NCI-H2171 (cell line): ENCODE data around the gene PRICKLE2.

Experiments
- DNase-seq: peaks from one replicate; lab custom pipeline; 2025; lab: John Stamatoyannopoulos, UW

Gene PRICKLE2

DNA sequence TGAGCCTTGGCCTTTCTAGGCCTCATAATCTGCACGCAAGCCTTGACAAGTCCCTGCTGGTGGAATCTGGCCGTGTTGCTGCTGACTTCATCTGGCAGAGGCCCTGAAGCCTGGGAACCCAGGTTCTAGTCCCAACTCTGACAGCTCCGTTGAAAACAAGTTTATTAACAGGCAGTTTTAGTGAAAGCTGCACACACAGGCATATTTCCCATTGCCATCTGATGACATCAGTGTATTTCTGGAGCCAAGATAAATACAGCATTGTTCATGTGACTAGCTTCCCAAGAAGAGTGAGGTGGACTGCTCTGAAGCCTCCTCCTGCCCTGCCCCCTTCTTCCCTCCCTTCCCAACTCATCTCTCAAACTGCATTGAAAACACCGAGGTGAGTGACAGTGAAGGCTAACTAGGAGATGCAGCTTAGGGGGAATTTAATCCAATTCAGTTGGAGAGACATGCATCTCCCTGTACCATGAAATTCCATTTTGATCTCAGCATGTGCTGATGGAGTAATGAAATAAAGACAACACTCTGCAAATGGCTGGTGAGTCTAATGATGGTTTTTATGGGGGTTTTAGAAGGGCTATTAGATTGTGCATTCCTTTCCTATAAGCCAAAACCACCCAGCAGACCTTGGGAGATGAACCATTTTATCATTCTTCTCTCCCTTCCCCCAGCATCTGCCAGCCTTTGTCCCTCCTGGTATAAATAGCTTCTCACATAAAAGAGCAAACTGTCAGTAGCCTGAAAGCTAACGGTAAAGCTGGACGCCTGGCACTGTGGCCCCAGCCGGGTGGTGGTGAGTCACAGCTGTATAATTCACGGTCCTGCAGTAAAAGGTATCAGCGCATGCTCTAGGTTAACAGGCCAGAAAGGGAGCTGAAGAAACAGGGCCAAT, 38.0 kb downstream of the PRICKLE2 start:
- DNase-seq: no peak

DNA sequence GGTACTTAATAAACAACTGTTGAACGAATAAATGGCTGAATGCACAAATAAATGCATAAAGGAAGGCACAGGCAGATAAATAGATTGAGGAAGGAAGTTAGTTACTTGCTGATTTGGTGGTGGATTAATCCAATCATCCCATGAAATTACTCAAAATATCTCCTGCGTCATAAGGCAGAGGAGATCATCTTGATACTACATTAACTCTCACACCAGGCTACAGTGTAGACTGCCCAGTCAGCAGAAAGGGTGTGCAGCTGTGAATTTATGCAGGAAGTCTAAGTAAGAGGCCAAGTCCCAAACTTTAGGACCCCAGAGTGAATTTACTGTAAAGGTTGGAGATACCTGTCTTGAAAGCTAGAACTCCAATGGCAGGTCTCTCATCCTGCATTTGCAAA, 38.6 kb downstream of the PRICKLE2 start:
- DNase-seq: no peak

DNA sequence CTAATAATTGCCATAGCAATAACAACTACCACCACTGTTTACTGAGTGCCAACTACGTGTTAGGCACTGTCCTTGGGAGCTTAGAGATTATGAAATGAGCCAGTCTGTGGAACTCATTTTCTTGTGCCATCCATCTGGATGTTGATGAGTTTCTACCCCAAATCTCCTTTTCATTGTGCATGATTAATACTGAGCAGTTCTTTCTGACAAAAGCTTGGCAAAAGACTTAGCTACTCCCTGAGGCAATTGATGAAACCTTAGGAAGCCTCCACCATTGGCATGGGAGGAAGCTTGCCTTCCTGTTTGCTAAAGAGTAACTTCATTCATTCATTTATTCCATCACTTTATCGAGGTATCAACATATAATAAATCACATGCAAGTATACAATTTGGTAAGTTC, 39.8 kb downstream of the PRICKLE2 start:
- DNase-seq: no peak

DNA sequence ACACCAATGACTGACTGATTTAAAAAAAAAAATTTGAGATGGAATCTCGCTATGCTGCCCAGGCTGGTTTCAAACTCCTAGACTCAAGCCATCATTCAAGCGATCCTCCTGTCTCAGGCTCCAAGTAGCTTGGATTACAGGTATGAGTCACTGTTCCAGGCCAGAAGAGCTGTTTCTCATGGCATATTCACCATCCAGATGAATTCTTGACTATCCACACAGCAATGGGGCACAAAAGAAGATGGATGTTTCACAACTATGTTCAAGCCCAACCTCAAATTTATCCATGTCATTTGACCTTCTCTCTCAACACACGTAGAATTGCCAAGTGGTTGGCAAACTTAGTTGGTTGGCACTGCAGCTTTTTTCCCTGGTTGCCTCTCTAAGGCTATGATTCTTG, 40.6 kb downstream of the PRICKLE2 start:
- no peak for DNase-seq

DNA sequence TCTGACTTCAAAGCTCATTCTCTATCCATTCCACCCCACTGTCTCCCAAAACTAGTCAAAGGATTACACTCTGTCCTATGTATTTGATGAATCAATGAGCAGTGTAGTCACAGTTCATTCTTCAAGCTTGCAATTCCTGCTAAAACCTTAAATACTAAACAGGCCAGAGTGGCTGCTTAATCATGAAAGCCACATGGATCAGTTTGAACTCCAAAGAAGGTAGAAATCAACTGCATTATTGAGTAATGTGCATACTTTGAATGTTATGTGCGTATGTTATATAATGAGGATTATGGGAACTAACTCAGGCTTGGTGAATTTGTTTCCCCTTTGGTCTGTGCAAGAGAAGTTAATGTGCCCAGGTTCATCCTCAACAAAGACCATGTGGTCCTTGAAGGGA, 45.4 kb downstream of the PRICKLE2 start:
- DNase-seq: no peak

DNA sequence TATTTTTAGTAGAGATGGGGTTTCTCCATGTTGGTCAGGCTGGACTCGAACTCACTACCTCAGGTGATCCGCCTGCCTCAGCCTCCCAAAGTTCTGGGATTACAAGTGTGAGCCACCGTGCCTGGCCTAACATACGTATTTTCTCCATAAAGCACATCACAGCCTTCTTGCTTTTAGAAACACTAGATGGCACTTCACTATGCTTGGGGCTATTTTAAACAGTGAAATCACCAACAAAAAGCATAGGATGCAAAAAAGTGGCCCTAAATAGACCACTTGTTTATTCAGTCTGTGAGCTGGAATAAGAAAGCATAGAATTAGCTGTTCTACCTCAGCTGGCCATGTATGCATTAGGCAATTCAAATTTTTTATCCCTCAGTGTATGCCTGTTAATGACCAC, 46.0 kb downstream of the PRICKLE2 start:
- DNase-seq: no peak

DNA sequence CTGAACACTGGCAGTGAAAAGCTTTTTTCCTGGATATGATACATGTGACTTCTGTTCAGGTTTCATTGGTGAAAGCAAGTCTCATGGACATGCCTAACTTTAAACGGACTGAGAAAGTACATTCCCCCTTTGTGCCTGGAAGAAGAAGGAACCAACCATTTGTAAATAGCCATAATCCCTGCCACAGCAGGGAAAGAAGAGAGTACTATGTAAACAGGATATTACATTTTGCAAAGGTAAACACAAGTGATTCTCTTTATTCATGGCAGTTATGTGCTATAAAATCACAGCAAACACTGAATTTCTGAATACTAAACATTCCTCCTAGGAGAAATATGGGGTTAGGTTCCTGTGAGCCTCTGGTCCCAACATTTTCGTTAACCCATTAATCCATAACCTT, 46.8 kb downstream of the PRICKLE2 start:
- no peak for DNase-seq

DNA sequence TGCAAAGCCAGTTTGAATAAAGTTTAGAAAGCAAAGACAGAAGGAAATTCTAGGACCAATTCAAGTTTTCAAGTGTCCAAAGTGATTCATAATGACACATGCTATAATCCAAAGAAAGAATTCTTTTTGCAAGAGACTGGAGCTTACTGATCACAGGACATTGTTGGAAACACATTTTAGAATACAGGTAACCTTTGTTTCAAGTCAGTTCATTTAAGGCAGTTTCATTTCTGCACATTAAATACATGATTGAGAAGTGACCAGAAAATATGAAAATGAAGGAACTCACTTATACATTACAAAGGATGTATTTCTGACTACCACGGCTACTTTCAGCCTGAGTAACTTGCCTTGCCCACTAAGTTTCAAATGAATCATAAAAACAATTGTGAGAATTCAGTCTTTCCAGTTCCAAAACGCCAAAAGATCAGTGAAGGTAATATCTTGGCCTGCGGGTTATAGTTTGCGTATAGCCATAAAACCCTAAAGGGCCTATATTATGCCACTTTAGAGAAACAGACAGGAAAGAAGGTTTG, 48.7 kb downstream of the PRICKLE2 start:
- no peak for DNase-seq

DNA sequence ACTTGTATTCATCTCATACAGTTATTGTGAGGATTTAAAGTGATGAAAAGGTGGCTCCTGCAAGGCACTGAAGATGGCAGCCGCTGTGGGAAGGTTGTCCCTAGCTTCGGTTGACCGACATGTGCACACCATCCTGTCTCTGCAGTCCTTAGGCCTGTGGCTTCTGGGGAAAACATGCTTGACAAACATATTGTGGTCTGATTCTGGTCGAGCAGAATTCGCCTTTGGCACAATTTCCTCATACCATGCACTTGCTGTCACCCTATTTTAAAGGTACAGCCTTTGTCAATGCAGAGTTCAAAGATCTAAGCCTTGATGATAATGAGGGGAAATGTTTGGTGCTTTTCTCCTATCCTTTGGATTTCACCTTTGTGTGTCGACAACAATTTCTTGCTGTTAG, 50.9 kb downstream of the PRICKLE2 start:
- no peak for DNase-seq

DNA sequence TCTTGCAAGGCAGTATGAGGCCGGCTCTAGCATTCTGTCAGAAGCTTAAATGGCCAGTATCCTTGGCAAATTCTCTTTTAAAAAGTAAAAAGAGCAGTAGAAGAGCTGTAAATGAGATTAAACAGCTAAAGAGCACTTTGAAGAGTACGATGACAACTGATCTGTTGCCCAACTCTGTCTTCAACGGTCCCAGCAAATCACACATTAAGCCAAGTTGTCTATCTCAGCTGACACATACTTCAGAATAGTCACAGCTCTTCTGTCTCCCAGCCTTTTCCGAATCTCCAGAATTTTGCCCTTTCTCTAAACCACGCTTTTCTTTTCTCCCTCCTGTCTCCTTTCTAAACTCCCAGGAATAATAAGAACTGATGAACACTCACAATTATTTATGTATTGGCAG, 51.7 kb downstream of the PRICKLE2 start:
- DNase-seq: no peak

DNA sequence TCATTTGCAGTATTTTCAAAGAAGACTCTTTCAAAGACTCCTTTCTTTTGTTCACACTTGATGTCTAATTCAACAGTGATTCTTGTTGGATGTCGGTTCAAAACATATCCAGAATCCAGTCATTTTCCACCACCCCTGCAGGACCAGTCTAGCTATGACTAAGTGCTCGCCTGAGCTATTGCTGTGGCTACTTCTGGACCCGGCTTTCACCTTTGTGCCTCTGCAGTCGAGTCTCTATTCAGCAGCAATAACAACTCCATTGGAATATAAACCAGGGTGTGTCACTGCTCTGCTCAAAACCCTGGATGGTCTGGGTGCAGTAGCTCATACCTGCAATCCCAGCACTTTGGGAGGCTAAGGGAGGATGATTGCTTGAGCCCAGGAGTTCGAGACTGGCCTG, 55.0 kb downstream of the PRICKLE2 start:
- DNase-seq: no peak

DNA sequence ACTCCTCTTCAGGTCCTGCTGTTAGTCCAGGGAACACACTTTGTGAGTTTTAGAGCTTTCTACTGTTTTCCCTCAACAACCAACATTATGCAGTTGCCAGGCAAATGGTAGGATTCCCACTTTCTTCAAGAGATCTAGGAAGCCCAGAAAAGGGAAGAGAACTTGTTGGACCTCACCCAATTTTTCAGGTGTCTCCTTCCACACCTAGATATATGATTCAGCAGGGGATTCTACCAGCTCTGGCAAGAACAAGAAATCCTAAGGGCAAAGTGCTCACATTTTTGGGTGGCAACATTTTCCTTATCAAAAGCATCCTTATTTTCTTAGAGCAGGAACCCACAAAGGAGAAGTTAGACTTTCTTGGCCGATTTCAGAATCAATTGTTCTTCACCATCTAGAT, 57.4 kb downstream of the PRICKLE2 start:
- no peak for DNase-seq

DNA sequence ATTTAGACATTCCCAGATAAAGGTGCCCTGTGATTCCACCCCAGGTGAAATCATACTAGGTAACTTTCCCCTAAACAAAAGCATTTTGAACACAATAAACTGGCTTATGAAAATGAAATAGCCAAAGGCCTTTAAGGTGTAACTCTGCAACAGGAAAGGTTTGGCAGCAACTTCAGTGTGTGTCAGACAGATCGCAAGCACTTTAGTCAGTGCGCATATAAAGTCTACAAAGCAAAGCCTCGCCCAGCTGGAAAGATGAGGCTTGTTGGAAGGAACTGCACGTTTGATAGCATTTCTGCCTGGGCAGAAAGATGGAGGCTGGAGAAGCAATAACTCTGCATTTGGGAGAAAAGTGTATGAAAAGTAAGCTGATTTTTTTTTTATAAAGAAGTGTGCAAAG, 57.9 kb downstream of the PRICKLE2 start:
- no peak for DNase-seq

DNA sequence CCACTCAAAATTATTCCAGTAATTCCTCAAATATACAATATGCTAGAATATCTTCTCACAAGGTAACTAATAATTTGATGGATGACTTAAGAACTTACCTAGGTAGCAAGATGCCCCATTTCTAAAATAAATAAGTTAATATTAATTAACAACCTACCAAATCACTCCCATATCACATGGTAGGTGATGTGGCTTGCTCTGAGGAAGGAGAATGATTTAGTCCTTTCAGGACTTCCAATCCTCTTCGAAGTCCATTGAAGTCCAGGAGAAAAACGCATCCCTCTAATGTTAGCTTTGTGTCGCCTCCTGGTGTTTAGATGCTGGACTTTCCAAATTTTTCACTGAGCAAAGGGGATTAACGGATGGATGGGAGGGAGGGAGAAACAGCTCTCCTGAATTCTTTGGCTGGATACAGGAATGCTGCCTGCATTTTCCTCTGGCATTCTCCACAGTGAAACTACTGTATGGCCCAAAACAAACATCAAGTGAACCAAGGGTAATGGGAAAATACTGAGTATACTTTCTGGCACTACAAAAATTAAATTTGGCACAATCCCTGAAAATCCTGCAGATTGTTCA, 58.6 kb downstream of the PRICKLE2 start:
- no peak for DNase-seq

DNA sequence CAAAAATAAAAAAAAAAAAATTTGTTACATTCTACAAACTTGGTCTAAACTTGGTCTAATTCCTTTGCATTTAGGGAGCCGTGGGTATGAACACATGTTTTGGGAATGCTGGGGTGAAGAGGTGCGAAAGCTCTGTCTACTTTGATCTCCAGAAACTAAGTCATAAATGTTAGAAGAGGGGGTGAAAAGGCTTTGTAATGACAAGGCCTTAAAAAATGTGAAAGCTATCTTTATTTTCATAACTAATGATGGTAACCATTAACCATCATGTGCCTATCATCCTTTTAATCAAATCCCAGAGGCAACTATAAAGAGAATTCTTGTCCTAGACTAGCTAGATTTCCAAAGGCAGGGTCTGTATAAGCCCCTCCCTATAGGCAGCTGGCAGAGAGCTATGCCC, 60.9 kb downstream of the PRICKLE2 start:
- DNase-seq: no peak

DNA sequence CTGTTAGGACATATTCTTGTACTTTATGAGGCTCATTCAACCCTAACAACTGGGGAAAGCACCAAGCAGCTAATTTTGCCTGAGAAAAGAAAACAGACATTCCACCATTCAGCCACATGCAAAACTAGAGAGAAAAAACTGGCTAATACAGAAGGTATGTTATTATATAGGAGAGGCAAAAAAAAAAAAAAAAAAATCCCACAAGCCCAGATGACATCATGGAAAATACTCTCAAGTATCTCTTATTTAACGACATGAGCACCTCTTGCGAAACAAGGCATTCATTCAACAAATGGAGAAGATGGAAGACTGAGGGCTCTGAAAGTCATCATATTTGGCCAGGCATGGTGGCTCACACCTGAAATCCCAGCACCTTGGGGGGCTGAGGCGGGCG, 61.5 kb downstream of the PRICKLE2 start:
- DNase-seq: peak; percentile 53

DNA sequence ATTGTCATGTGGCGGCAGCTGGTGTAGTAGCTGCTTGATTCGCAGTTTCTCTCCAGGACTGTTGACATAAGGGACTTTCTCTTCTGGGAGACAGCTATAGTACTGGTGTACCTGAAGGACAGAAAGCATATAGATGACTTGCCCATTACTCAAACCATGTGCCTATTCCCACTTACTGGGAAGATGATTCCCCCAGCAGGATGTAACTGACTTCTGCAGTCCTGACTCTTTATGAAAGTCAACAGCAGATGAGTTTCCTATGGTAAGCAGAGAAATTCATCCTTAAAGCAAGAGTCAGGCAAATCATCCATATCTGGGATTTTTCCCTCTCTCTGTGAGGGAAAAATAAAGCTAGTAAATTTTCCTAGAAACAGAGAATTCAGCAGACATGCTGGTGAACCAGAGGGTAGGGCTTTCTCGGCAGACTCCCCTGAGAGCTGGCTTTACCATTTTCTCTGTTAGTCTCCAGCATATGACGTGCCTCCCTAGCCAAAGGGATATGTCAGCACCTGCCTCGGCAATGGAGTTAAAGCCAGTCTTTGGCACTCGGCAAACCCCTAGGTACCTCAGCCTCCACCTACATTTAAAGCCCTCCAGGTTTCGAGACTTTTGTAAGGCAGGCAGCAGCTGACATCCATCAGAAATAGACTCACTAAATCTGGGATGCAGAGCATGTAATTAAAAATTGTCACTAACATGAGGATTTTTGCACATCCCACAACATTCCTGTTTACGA, 62.1 kb downstream of the PRICKLE2 start:
- no peak for DNase-seq

DNA sequence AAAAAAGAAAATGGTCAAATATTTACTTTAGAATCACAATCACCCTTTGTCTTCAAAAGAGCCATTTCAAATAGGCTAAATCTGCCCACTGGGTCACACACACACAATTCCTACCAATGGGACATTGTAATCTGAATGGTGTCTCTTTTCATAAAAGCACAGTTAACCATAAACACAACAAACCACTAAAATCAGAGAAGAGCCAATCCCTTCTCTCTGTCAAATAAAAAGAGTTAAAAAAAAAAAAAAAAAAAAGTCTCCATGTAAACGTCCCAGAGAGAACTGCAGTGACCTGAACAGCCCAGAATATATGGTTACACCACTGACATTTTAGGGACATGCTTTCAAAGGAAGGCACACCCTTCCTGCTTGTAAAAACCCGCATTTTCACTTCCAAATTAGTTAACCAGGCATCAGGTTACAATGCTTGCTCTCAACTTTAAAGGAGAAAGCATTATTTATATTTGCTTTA, 63.7 kb downstream of the PRICKLE2 start:
- peak; percentile 28 for DNase-seq

DNA sequence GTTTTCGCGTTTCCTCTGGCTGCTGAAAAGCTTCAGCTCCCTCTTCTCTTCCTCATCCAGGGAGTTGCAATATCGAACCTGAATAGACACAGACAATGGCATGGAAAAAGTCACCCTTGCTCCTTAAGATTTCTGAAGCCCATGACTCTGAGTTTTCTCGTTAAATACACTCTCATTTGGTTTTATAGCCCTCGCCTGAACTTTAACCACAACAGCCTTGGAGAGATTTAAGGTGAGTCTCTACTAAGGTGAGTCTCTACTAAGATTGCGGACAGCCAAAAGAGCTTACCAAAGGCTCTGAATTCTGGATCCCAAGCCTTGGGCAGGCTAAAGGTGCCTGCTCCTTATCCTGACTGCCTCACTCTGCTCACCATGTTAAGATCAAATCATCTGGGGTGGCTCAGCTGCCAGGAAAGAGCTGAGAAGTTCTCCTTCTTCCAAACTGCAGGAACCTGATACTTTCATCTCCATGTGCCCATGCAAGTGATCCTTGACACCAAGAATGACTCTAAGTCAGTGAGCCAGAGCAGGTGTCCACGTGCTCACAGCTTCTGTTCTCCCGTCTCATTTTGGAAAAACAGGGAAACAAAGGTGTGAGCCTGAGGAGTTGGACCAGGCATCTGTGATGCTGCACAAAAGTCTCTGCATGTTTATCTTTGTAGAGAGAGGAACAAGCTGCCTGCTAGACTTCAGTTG, 65.1 kb downstream of the PRICKLE2 start:
- no peak for DNase-seq

DNA sequence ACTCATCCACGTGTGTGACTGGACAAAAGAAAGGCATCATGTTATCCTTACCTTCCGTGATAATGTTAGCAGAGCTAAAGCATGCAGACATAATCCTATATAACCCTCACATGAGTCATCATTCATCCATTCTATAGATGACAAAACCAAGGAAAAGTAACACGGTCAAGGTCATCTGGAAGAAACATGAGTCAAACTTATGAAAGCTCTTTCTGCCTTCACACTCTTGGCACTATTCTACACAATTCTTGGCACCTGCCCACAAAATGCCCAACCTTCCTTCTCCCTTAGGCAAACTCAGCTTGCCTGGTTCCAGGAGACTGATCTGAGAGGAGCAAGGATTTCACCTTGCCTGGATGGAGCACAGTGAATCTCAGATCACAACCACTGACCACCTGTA, 66.9 kb downstream of the PRICKLE2 start:
- DNase-seq: no peak

DNA sequence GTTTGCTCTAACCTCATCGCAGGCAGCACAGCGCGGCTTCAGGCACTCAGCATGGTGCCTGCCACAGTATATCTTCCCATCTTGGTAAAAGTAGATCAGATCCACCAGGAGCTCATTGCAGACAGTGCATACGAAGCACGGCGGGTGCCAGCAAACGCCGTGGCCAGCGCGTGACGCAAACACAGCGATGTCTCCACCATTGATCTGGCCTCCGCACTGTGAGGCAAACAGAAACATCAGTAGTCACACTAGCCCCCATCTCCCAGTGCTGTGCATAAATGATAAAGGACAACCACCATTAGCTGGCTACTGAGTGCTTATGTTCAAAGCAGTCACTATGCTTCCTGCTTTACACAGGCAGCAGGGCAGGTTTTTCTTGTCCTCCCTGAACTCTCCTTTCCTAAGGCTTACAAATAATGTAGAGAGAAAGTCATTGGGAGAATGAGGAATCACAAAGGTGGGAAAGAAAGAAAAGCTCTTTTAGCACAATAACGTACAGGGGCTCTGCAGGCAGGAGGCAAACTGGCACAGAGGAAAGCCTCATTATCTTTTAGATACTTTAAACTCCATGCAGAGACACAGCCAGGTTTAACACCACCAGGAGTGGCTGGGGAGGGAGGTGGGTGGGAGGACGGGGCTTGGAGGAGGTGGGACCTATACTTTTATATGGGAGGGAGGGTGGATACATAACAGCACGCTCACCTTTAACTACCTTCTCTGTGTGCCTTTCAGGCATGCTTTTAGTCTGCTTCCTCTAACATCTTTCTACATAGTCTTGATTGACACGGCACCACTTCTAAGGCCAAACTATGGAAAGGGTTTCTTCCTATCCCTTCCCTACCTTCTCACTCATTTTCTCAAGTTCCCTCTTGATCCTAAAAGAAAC, 67.9 kb downstream of the PRICKLE2 start:
- DNase-seq: no peak
